Activated T-cell treated with anti-CD3 and anti-CD28 coated beads for 4 hours (primary cell): ENCODE results near the gene OTULIN.

Experiments
- DNase-seq: peaks from one replicate; pipeline ENCODE4 v3.0.0-alpha.2; 2020

Gene OTULIN

GRCh38 chr5:14664270-14665100, at the start of gene OTULIN:
Gene OTULIN (plus strand): TSS chr5:14664718. CDS start chr5:14664826, 108 bp downstream.
- DNase-seq = peak; percentile 68

GRCh38 chr5:14615365-14615764, 49.2 kb upstream of the OTULIN start:
- no peak for DNase-seq

- DNase-seq = no peak
These were observed 47.1 kb upstream of the OTULIN start for GRCh38 chr5:14617441-14617840.

- DNase-seq = no peak
These were observed 37.2 kb upstream of the OTULIN start for GRCh38 chr5:14627270-14627669.

GRCh38 chr5:14628346-14628745, 36.2 kb upstream of the OTULIN start:
- peak; percentile 30 for DNase-seq

GRCh38 chr5:14630671-14631070, 33.8 kb upstream of the OTULIN start:
- no peak for DNase-seq

- DNase-seq = no peak
These were observed 28.9 kb upstream of the OTULIN start for GRCh38 chr5:14635656-14636055.

GRCh38 chr5:14640765-14641164, 23.8 kb upstream of the OTULIN start:
- no peak for DNase-seq

GRCh38 chr5:14644623-14645237, 19.8 kb upstream of the OTULIN start:
- DNase-seq = no peak

GRCh38 chr5:14650052-14650451, 14.5 kb upstream of the OTULIN start:
- no peak for DNase-seq

- DNase-seq = no peak
These were observed 9.3 kb upstream of the OTULIN start for GRCh38 chr5:14655146-14655741.

GRCh38 chr5:14656898-14657297, 7.6 kb upstream of the OTULIN start:
- no peak for DNase-seq

- DNase-seq = no peak
These were observed 4.5 kb upstream of the OTULIN start for GRCh38 chr5:14659821-14660607.

- no peak for DNase-seq
These were observed 3.7 kb upstream of the OTULIN start for GRCh38 chr5:14660833-14661232.

- DNase-seq = no peak
These were observed 1.7 kb upstream of the OTULIN start for GRCh38 chr5:14662721-14663260.

- no peak for DNase-seq
These were observed 716 bp upstream of the OTULIN start for GRCh38 chr5:14663734-14664269.

GRCh38 chr5:14665101-14665822, 744 bp downstream of the OTULIN start:
- DNase-seq = no peak

- no peak for DNase-seq
These were observed 1.4 kb downstream of the OTULIN start for GRCh38 chr5:14665949-14666348.

- DNase-seq = no peak
These were observed 1.8 kb downstream of the OTULIN start for GRCh38 chr5:14666357-14666756.

GRCh38 chr5:14667290-14667689, 2.8 kb downstream of the OTULIN start:
- DNase-seq = no peak

- no peak for DNase-seq
These were observed 3.3 kb downstream of the OTULIN start for GRCh38 chr5:14667770-14668169.

- DNase-seq = no peak
These were observed 3.7 kb downstream of the OTULIN start for GRCh38 chr5:14668181-14668591.
